HepG2 (cell line): ENCODE measurements around the gene BMERB1. TPM values are rescaled to one million over a fixed set of nuclear protein-coding genes. Genes with fewer than 3 reads are reported as not detected.

Experiments used
- ARID5B ChIP-seq: IDR thresholded peaks from 2 replicates; pipeline ENCODE4 v1.4.0; 2020; ENCODE audit warnings: mild to moderate bottlenecking, missing genetic modification reagents
- HNF4G ChIP-seq, 2 experiments: sonication (generic) in 1 of 2; formaldehyde crosslinking in 1 of 2; IDR thresholded peaks; 2 replicates each; pipeline versions ENCODE4 v1.4.0 to v1.6.1; 2011 to 2020; ENCODE audit warnings: borderline replicate concordance in 2 of 2, low read depth in 2 of 2, mild to moderate bottlenecking in 2 of 2, low read length in 1 of 2, missing genetic modification reagents in 1 of 2, moderate library complexity in 1 of 2
- HOXA5 ChIP-seq: sonication (generic); formaldehyde crosslinking; IDR thresholded peaks from 2 replicates; pipeline ENCODE4 v1.4.0; 2020; ENCODE audit warnings: missing genetic modification reagents
- KDM6A ChIP-seq: IDR thresholded peaks from 2 replicates; pipeline ENCODE4 v1.6.1; 2016; ENCODE audit warnings: low read depth
- MED1 ChIP-seq: sonication (generic); formaldehyde crosslinking; IDR thresholded peaks from 2 replicates; pipeline ENCODE4 v1.4.0; 2020; ENCODE audit warnings: missing genetic modification reagents
- MEIS1 ChIP-seq: sonication (generic); formaldehyde crosslinking; IDR thresholded peaks from 2 replicates; pipeline ENCODE4 v1.9.0; 2021; ENCODE audit warnings: mild to moderate bottlenecking, missing genetic modification reagents, moderate library complexity, borderline replicate concordance
- NFIB ChIP-seq: sonication (generic); formaldehyde crosslinking; IDR thresholded peaks from 2 replicates; pipeline ENCODE4 v1.9.0; 2021; ENCODE audit warnings: missing genetic modification reagents, mild to moderate bottlenecking, borderline replicate concordance
- NR2F1 ChIP-seq, 2 experiments: fragments of 450-650 bp in 1 of 2; formaldehyde crosslinking in 1 of 2; IDR thresholded peaks; 2 replicates each; pipeline versions ENCODE4 v1.5.0 to v1.6.1; 2016 to 2020; ENCODE audit warnings: mild to moderate bottlenecking in 1 of 2, missing compliant biosample characterization in 1 of 2, missing genetic modification reagents in 1 of 2, moderate library complexity in 1 of 2
- SIX4 ChIP-seq: sonication (generic); formaldehyde crosslinking; IDR thresholded peaks from 2 replicates; pipeline ENCODE4 v1.4.0; 2020; ENCODE audit warnings: missing genetic modification reagents
- SSRP1 ChIP-seq: IDR thresholded peaks from 2 replicates; pipeline ENCODE4 v1.6.1; 2016; ENCODE audit warnings: control low read depth
- STAT5B ChIP-seq: sonication (generic); formaldehyde crosslinking; IDR thresholded peaks from 2 replicates; pipeline ENCODE4 v1.4.0; 2020; ENCODE audit warnings: missing genetic modification reagents
- TCF12 ChIP-seq, 2 experiments: fragments of 450-650 bp in 1 of 2; sonication (generic) in 1 of 2; formaldehyde crosslinking in 1 of 2; IDR thresholded peaks; 2 replicates each; pipeline versions ENCODE4 v1.6.1 to v1.8.0; 2017 to 2022; ENCODE audit warnings: antibody characterized with exemption in 1 of 2, mild to moderate bottlenecking in 1 of 2, missing genetic modification reagents in 1 of 2, moderate library complexity in 1 of 2
- THRA ChIP-seq: sonication (generic); formaldehyde crosslinking; IDR thresholded peaks from 2 replicates; pipeline ENCODE4 v1.4.0; 2020; ENCODE audit warnings: missing genetic modification reagents, borderline replicate concordance
- TOE1 ChIP-seq: sonication (generic); formaldehyde crosslinking; IDR thresholded peaks from 2 replicates; pipeline ENCODE4 v1.4.0; 2020; ENCODE audit warnings: mild to moderate bottlenecking, missing genetic modification reagents
- ZNF124 ChIP-seq: sonication (generic); formaldehyde crosslinking; IDR thresholded peaks from 2 replicates; pipeline ENCODE4 v1.4.0; 2020; ENCODE audit warnings: missing genetic modification reagents
- ZNF503 ChIP-seq: sonication (generic); formaldehyde crosslinking; IDR thresholded peaks from 2 replicates; pipeline ENCODE4 v1.4.0; 2020; ENCODE audit warnings: missing genetic modification reagents
- ZNF639 ChIP-seq: conservative IDR thresholded peaks from 2 replicates; pipeline ENCODE4 v1.6.1; 2018; ENCODE audit warnings: missing genetic modification reagents
- ZNF747 ChIP-seq: sonication (generic); formaldehyde crosslinking; IDR thresholded peaks from 2 replicates; pipeline ENCODE4 v1.8.1; 2023; ENCODE audit warnings: missing genetic modification reagents, mild to moderate bottlenecking, borderline replicate concordance
- ZNF790 ChIP-seq: sonication (generic); formaldehyde crosslinking; IDR thresholded peaks from 2 replicates; pipeline ENCODE4 v1.8.0; 2022; ENCODE audit warnings: missing genetic modification reagents, mild to moderate bottlenecking, borderline replicate concordance
- polyA plus RNA-seq, 8 experiments: library from polyadenylated mRNA; depleted of rRNA in 3 of 8; stranded (reverse) in 7 of 8; unstranded in 1 of 8; fragments of >200 nt; fragmentation: Illumina TruSeq in 4 of 8; extraction: Trizol in 4 of 8; gene quantifications; 2 replicates each; pipeline versions ENCODE4 v1.2.1 to v1.2.3, GENCODE V29; 2011 to 2016; ENCODE audit warnings: low read depth in 4 of 8, missing spikeins in 1 of 8, mixed read lengths in 1 of 8; ENCODE audit not compliant: insufficient read depth in 1 of 8
- total RNA-seq, 5 experiments: library from RNA; depleted of rRNA; stranded (reverse); fragments of >200 nt; fragmentation: Illumina TruSeq; extraction: Trizol; gene quantifications; 2 replicates each; pipeline ENCODE4 v1.2.3, GENCODE V29; 2016; ENCODE audit warnings: low read depth in 1 of 5

The BMERB1 gene
- total and polyA plus RNA-seq, 2 of the 13 experiments (the other 11 are each of a cell fraction or from before 2014, with no cell fraction given), result 1.4 TPM

- TF ChIP-seq SSRP1 (no peak), TCF12 (IDR thresholded peaks at IDR 0.05) (no peak), TCF12 (CRISPR knock-in tag; IDR thresholded peaks at IDR 0.05) (no peak), ZNF639 (0 out of 2 replicates have a peak, but pooled peaks have one; percentile 32), HNF4G (IDR thresholded peaks at IDR 0.05; ENCODE audit: borderline replicate concordance, low read depth, low read length) (peak; percentile 63), HNF4G (CRISPR knock-in tag; IDR thresholded peaks at IDR 0.05; ENCODE audit: borderline replicate concordance, low read depth) (no peak), ZNF747 (no peak), STAT5B (CRISPR knock-in tag) (no peak), TOE1 (CRISPR knock-in tag) (no peak), THRA (CRISPR knock-in tag) (no peak), ZNF503 (CRISPR knock-in tag) (no peak), ZNF124 (0 out of 2 replicates have a peak, but pooled peaks have one; percentile 40), MED1 (CRISPR knock-in tag) (peak; percentile 34; the same call in 1 of the 2 replicates), ZNF790 (CRISPR knock-in tag) (no peak), ARID5B (CRISPR knock-in tag) (peak; percentile 73), NR2F1 (CRISPR knock-in tag; IDR thresholded peaks at IDR 0.05) (no peak), HOXA5 (CRISPR knock-in tag) (no peak), KDM6A (no peak), MEIS1 (CRISPR knock-in tag) (no peak), NFIB (no peak), SIX4 (CRISPR knock-in tag) (no peak)
Measured at GRCh38 chr16:15572329-15573001, 138.1 kb downstream of the BMERB1 start (continued).
